ENCODE data around the gene ASIC3. TPM values are rescaled to one million over a fixed set of nuclear protein-coding genes. Genes with fewer than 3 reads are reported as not detected.

The ASIC3 gene
- total and polyA plus RNA-seq, 2 experiments from 2014 or later = 6.8 to 9.8 TPM

GRCh38 chr7:151012031-151012692 lies 36.2 kb upstream of the ASIC3 start:
- H3K27me3 ChIP-seq = no peaks in the 10 kb centered on the region
- peaks cover 30% of the 10 kb centered on the region for H3K4me1 ChIP-seq (ENCODE audit: low read depth)
- DNase-seq (ENCODE audit: low read depth in 1 of 2, low spot score in 1 of 2) = no peak
- H3K9me3 ChIP-seq (ENCODE audit: low read depth) = no peaks in the 10 kb centered on the region
- no peaks in the 10 kb centered on the region for H3K36me3 ChIP-seq
- TF ChIP-seq, protein P1, sequence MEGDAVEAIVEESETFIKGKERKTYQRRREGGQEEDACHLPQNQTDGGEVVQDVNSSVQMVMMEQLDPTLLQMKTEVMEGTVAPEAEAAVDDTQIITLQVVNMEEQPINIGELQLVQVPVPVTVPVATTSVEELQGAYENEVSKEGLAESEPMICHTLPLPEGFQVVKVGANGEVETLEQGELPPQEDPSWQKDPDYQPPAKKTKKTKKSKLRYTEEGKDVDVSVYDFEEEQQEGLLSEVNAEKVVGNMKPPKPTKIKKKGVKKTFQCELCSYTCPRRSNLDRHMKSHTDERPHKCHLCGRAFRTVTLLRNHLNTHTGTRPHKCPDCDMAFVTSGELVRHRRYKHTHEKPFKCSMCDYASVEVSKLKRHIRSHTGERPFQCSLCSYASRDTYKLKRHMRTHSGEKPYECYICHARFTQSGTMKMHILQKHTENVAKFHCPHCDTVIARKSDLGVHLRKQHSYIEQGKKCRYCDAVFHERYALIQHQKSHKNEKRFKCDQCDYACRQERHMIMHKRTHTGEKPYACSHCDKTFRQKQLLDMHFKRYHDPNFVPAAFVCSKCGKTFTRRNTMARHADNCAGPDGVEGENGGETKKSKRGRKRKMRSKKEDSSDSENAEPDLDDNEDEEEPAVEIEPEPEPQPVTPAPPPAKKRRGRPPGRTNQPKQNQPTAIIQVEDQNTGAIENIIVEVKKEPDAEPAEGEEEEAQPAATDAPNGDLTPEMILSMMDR (IDR thresholded peaks at IDR 0.05; ENCODE audit: low read depth, low read length) = no peak
- H3K4me3 ChIP-seq = no peak overlapping the region
- H3K27ac ChIP-seq = no peak overlapping the region

DNA sequence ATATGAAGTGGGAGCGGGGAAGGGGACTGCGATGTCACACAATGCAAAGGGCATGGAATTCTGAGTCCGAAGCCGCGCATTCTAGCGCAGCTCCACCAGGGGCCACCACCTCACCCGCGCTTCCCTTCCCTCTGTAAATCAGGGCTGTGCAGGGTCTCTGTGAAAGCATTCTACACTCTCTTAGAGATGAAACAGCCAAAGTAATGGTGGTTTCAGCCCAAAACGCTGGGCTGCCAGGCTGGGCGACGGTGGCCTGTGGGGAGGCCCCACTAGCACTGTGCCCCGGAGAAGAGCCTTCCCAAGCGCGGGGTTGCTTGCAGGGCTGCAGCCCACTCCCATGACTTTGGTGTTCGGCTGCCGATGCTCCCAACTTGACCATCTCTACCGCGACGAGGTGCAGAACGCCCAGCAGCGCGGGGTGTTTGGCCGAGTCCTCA lies 35.4 kb upstream of the ASIC3 start:
- Histone ChIP-seq H3K4me1 (ENCODE audit: low read depth) (peaks cover 35% of the 10 kb centered on the region), H3K36me3 (no peaks in the 10 kb centered on the region), H3K4me3 (no peak overlapping the region), H3K9me3 (ENCODE audit: low read depth) (no peaks in the 10 kb centered on the region), H3K27ac (no peak overlapping the region), H3K27me3 (no peaks in the 10 kb centered on the region)
- DNase-seq (ENCODE audit: low read depth in 1 of 2, low spot score in 1 of 2) = peak; percentile 51 to 71
- TF ChIP-seq, protein P1 (IDR thresholded peaks at IDR 0.05; ENCODE audit: low read depth, low read length) = peak; percentile 73

DNA sequence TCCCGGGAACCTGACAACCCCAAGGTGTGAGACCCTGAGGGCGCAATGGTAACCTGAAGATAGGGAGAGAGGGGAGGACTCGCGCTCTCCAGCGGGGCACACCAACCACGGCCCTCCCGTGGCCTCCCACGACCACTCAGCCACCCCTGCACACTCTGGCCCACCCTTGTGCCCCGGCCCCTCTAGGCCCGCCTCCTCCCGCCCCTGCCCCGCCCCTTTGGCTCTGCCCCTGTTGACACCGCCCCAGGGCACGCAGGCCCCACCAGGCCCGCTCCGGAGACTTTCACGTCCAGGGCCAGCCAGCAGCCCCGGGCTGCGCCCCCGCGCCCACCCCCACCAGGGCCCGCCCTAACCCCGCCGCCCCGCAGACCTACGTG lies 35.0 kb upstream of the ASIC3 start:
- no peak overlapping the region for H3K4me3 ChIP-seq
- H3K9me3 ChIP-seq (ENCODE audit: low read depth) = no peaks in the 10 kb centered on the region
- TF ChIP-seq, protein P1 (IDR thresholded peaks at IDR 0.05; ENCODE audit: low read depth, low read length) = no peak
- peaks cover 1% of the 10 kb centered on the region for H3K27me3 ChIP-seq
- no peak for DNase-seq (ENCODE audit: low read depth in 1 of 2, low spot score in 1 of 2)
- H3K27ac ChIP-seq = no peak overlapping the region
- no peaks in the 10 kb centered on the region for H3K36me3 ChIP-seq
- H3K4me1 ChIP-seq (ENCODE audit: low read depth) = peaks cover 32% of the 10 kb centered on the region

DNA sequence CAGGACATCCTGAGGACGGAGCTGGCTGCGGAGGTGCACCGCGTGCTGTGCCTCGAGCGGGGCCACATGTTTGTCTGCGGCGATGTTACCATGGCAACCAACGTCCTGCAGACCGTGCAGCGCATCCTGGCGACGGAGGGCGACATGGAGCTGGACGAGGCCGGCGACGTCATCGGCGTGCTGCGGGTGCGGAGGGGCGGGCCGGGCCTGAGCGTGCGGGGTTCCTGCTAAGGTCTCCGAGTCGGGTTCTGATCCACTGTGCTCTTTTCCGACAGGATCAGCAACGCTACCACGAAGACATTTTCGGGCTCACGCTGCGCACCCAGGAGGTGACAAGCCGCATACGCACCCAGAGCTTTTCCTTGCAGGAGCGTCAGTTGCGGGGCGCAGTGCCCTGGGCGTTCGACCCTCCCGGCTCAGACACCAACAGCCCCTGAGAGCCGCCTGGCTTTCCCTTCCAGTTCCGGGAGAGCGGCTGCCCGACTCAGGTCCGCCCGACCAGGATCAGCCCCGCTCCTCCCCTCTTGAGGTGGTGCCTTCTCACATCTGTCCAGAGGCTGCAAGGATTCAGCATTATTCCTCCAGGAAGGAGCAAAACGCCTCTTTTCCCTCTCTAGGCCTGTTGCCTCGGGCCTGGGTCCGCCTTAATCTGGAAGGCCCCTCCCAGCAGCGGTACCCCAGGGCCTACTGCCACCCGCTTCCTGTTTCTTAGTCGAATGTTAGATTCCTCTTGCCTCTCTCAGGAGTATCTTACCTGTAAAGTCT lies 34.4 kb upstream of the ASIC3 start:
- no peaks in the 10 kb centered on the region for H3K36me3 ChIP-seq
- H3K9me3 ChIP-seq (ENCODE audit: low read depth) = no peaks in the 10 kb centered on the region
- DNase-seq (ENCODE audit: low read depth in 1 of 2, low spot score in 1 of 2) = peak; percentile 59 to 67
- H3K4me1 ChIP-seq (ENCODE audit: low read depth) = peaks cover 30% of the 10 kb centered on the region
- TF ChIP-seq, protein P1 (IDR thresholded peaks at IDR 0.05; ENCODE audit: low read depth, low read length) = peak; percentile 10
- no peak overlapping the region for H3K27ac ChIP-seq
- H3K4me3 ChIP-seq = no peak overlapping the region
- H3K27me3 ChIP-seq = peaks cover 7% of the 10 kb centered on the region

GRCh38 chr7:151014950-151015349 lies 33.4 kb upstream of the ASIC3 start:
- Histone ChIP-seq H3K4me1 (ENCODE audit: low read depth) (peaks cover 20% of the 10 kb centered on the region), H3K9me3 (ENCODE audit: low read depth) (no peaks in the 10 kb centered on the region), H3K4me3 (no peak overlapping the region), H3K36me3 (no peaks in the 10 kb centered on the region), H3K27ac (no peak overlapping the region), H3K27me3 (peaks cover 10% of the 10 kb centered on the region)
- DNase-seq (ENCODE audit: low read depth in 1 of 2, low spot score in 1 of 2) = no peak
- TF ChIP-seq, protein P1 (IDR thresholded peaks at IDR 0.05; ENCODE audit: low read depth, low read length) = no peak
